ENCODE measurements around the gene TRIM43B. TPM values are rescaled to one million over a fixed set of nuclear protein-coding genes. Genes with fewer than 3 reads are reported as not detected.
"Not testable (repeated sequence)": the region's sequence is repeated elsewhere in the genome, so short reads cannot be mapped to it uniquely, and the experiment has no call there.

The TRIM43B gene
- not detected for polyA plus RNA-seq (2013, experiment 1 of 2)
- polyA plus RNA-seq (2013, experiment 2 of 2) = not detected

GRCh38 chr2:95484654-95485053 is at the start of gene TRIM43B:
TRIM43B (minus strand) TSS chr2:95484754; CDS start chr2:95482714, 2,040 bp downstream.
- H3K4me3 ChIP-seq (ENCODE audit: low read length); H3K79me1 ChIP-seq (ENCODE audit: low read length); H3K56ac ChIP-seq (ENCODE audit: low read length); H3K27ac ChIP-seq (ENCODE audit: low read depth, low read length); H3K27me3 ChIP-seq (ENCODE audit: insufficient read depth, low read length, poor library complexity); H3K36me3 ChIP-seq (ENCODE audit: control insufficient read depth, insufficient read depth, low read length); H3K9ac ChIP-seq (ENCODE audit: low read length); H3K4ac ChIP-seq (ENCODE audit: low read depth, low read length); H4K8ac ChIP-seq (ENCODE audit: low read depth, low read length); H3K79me2 ChIP-seq (ENCODE audit: control insufficient read depth, insufficient read depth, low read length); H3K18ac ChIP-seq (ENCODE audit: low read length); H2AK5ac ChIP-seq (ENCODE audit: low read length); H3K4me1 ChIP-seq (ENCODE audit: control insufficient read depth, low read depth, low read length); H2BK120ac ChIP-seq (ENCODE audit: low read depth, low read length); H2BK15ac ChIP-seq (replicated peaks; ENCODE audit: low read depth); H2BK5ac ChIP-seq (ENCODE audit: low read length); H3K4me2 ChIP-seq (ENCODE audit: low read length); H4K5ac ChIP-seq (ENCODE audit: low read length); DNase-seq; H3K23ac ChIP-seq (ENCODE audit: low read length): not testable (repeated sequence)
- WGBS (ENCODE audit: extremely low coverage, insufficient coverage, low lambda C conversion rate) = no CpG with 5 or more reads among the region's 4 CpGs

GRCh38 chr2:95531254-95531771 is 46.8 kb upstream of the TRIM43B start:
- no peak overlapping the region for H3K18ac ChIP-seq (ENCODE audit: low read length)
- no peaks in the 10 kb centered on the region for H3K79me1 ChIP-seq (ENCODE audit: low read length)
- H4K5ac ChIP-seq (ENCODE audit: low read length) = no peak overlapping the region
- no peak overlapping the region for H4K8ac ChIP-seq (ENCODE audit: low read depth, low read length)
- no peak overlapping the region for H3K27ac ChIP-seq (ENCODE audit: low read depth, low read length)
- H2BK120ac ChIP-seq (ENCODE audit: low read depth, low read length) = no peak overlapping the region
- no peak overlapping the region for H3K4me3 ChIP-seq (ENCODE audit: low read length)
- no peak overlapping the region for H3K9ac ChIP-seq (ENCODE audit: low read length)
- no CpG with 5 or more reads among the region's 4 CpGs for WGBS (ENCODE audit: extremely low coverage, insufficient coverage, low lambda C conversion rate)
- H3K79me2 ChIP-seq (ENCODE audit: control insufficient read depth, insufficient read depth, low read length) = no peaks in the 10 kb centered on the region
- no peaks in the 10 kb centered on the region for H3K36me3 ChIP-seq (ENCODE audit: control insufficient read depth, insufficient read depth, low read length)
- no peak overlapping the region for H3K4me2 ChIP-seq (ENCODE audit: low read length)
- H3K4me1 ChIP-seq (ENCODE audit: control insufficient read depth, low read depth, low read length) = no peaks in the 10 kb centered on the region
- no peak for DNase-seq
- no peak overlapping the region for H2BK15ac ChIP-seq (replicated peaks; ENCODE audit: low read depth)
- H3K56ac ChIP-seq (ENCODE audit: low read length) = no peak overlapping the region
- H2AK5ac ChIP-seq (ENCODE audit: low read length) = no peak overlapping the region
- no peak overlapping the region for H2BK5ac ChIP-seq (ENCODE audit: low read length)
- no peaks in the 10 kb centered on the region for H3K27me3 ChIP-seq (ENCODE audit: insufficient read depth, low read length, poor library complexity)
- H3K23ac ChIP-seq (ENCODE audit: low read length) = no peak overlapping the region
- no peak overlapping the region for H3K4ac ChIP-seq (ENCODE audit: low read depth, low read length)

- no peak for DNase-seq
- no peak overlapping the region for H3K4me3 ChIP-seq (ENCODE audit: low read length)
- no peak overlapping the region for H2BK120ac ChIP-seq (ENCODE audit: low read depth, low read length)
- H3K18ac ChIP-seq (ENCODE audit: low read length) = no peak overlapping the region
- H3K9ac ChIP-seq (ENCODE audit: low read length) = no peak overlapping the region
- no peak overlapping the region for H3K27ac ChIP-seq (ENCODE audit: low read depth, low read length)
- H4K8ac ChIP-seq (ENCODE audit: low read depth, low read length) = no peak overlapping the region
- no peak overlapping the region for H2BK5ac ChIP-seq (ENCODE audit: low read length)
- no peaks in the 10 kb centered on the region for H3K36me3 ChIP-seq (ENCODE audit: control insufficient read depth, insufficient read depth, low read length)
- H4K5ac ChIP-seq (ENCODE audit: low read length) = no peak overlapping the region
- H2AK5ac ChIP-seq (ENCODE audit: low read length) = no peak overlapping the region
- no peaks in the 10 kb centered on the region for H3K79me2 ChIP-seq (ENCODE audit: control insufficient read depth, insufficient read depth, low read length)
- no peak overlapping the region for H3K56ac ChIP-seq (ENCODE audit: low read length)
- no CpG with 5 or more reads among the region's 9 CpGs for WGBS (ENCODE audit: extremely low coverage, insufficient coverage, low lambda C conversion rate)
- no peaks in the 10 kb centered on the region for H3K4me1 ChIP-seq (ENCODE audit: control insufficient read depth, low read depth, low read length)
- no peak overlapping the region for H3K4ac ChIP-seq (ENCODE audit: low read depth, low read length)
- H3K4me2 ChIP-seq (ENCODE audit: low read length) = no peak overlapping the region
- no peaks in the 10 kb centered on the region for H3K79me1 ChIP-seq (ENCODE audit: low read length)
- no peak overlapping the region for H3K23ac ChIP-seq (ENCODE audit: low read length)
- no peak overlapping the region for H2BK15ac ChIP-seq (replicated peaks; ENCODE audit: low read depth)
- no peaks in the 10 kb centered on the region for H3K27me3 ChIP-seq (ENCODE audit: insufficient read depth, low read length, poor library complexity)
Measured at GRCh38 chr2:95530734-95531133, 46.2 kb upstream of the TRIM43B start.

GRCh38 chr2:95526360-95527341 is 42.1 kb upstream of the TRIM43B start:
- Histone ChIP-seq H3K9ac (ENCODE audit: low read length) (no peak overlapping the region), H3K23ac (ENCODE audit: low read length) (no peak overlapping the region), H3K4me2 (ENCODE audit: low read length) (no peak overlapping the region), H3K4me3 (ENCODE audit: low read length) (no peak overlapping the region), H4K8ac (ENCODE audit: low read depth, low read length) (no peak overlapping the region), H2BK5ac (ENCODE audit: low read length) (no peak overlapping the region), H2BK120ac (ENCODE audit: low read depth, low read length) (no peak overlapping the region), H3K79me1 (ENCODE audit: low read length) (no peaks in the 10 kb centered on the region), H3K27me3 (ENCODE audit: insufficient read depth, low read length, poor library complexity) (no peaks in the 10 kb centered on the region), H4K5ac (ENCODE audit: low read length) (no peak overlapping the region), H2AK5ac (ENCODE audit: low read length) (no peak overlapping the region), H2BK15ac (replicated peaks; ENCODE audit: low read depth) (no peak overlapping the region), H3K27ac (ENCODE audit: low read depth, low read length) (no peak overlapping the region), H3K4me1 (ENCODE audit: control insufficient read depth, low read depth, low read length) (no peaks in the 10 kb centered on the region), H3K18ac (ENCODE audit: low read length) (no peak overlapping the region), H3K79me2 (ENCODE audit: control insufficient read depth, insufficient read depth, low read length) (no peaks in the 10 kb centered on the region), H3K4ac (ENCODE audit: low read depth, low read length) (no peak overlapping the region), H3K36me3 (ENCODE audit: control insufficient read depth, insufficient read depth, low read length) (no peaks in the 10 kb centered on the region), H3K56ac (ENCODE audit: low read length) (no peak overlapping the region)
- WGBS (ENCODE audit: extremely low coverage, insufficient coverage, low lambda C conversion rate) = no CpG with 5 or more reads among the region's 84 CpGs
- no peak for DNase-seq

- H3K36me3 ChIP-seq (ENCODE audit: control insufficient read depth, insufficient read depth, low read length) = no peaks in the 10 kb centered on the region
- WGBS (ENCODE audit: extremely low coverage, insufficient coverage, low lambda C conversion rate) = no CpG with 5 or more reads among the region's 41 CpGs
- DNase-seq = no peak
Measured at GRCh38 chr2:95525294-95526035, 40.9 kb upstream of the TRIM43B start.

More at GRCh38 chr2:95525294-95526035, 40.9 kb upstream of the TRIM43B start:
- H2BK120ac ChIP-seq (ENCODE audit: low read depth, low read length) = no peak overlapping the region
- no peaks in the 10 kb centered on the region for H3K79me2 ChIP-seq (ENCODE audit: control insufficient read depth, insufficient read depth, low read length)
- no peaks in the 10 kb centered on the region for H3K79me1 ChIP-seq (ENCODE audit: low read length)
- H4K5ac ChIP-seq (ENCODE audit: low read length) = no peak overlapping the region
- no peaks in the 10 kb centered on the region for H3K27me3 ChIP-seq (ENCODE audit: insufficient read depth, low read length, poor library complexity)
- no peak overlapping the region for H3K56ac ChIP-seq (ENCODE audit: low read length)
- H3K9ac ChIP-seq (ENCODE audit: low read length) = no peak overlapping the region
- no peak overlapping the region for H3K18ac ChIP-seq (ENCODE audit: low read length)
- no peak overlapping the region for H3K27ac ChIP-seq (ENCODE audit: low read depth, low read length)
- no peak overlapping the region for H4K8ac ChIP-seq (ENCODE audit: low read depth, low read length)
- no peak overlapping the region for H2BK15ac ChIP-seq (replicated peaks; ENCODE audit: low read depth)
- H3K23ac ChIP-seq (ENCODE audit: low read length) = no peak overlapping the region
- H3K4ac ChIP-seq (ENCODE audit: low read depth, low read length) = no peak overlapping the region
- H2BK5ac ChIP-seq (ENCODE audit: low read length) = no peak overlapping the region
- no peak overlapping the region for H3K4me3 ChIP-seq (ENCODE audit: low read length)
- H3K4me1 ChIP-seq (ENCODE audit: control insufficient read depth, low read depth, low read length) = no peaks in the 10 kb centered on the region
- H3K4me2 ChIP-seq (ENCODE audit: low read length) = no peak overlapping the region
- no peak overlapping the region for H2AK5ac ChIP-seq (ENCODE audit: low read length)

Data from mesendoderm (in vitro differentiated cells).